Ishikawa (cell line): ENCODE results near the gene SLC23A2.

Experiments
- CEBPB ChIP-seq: IDR thresholded peaks from 2 replicates; pipeline ENCODE4 v1.6.1; 2012
- CREB1 ChIP-seq: IDR thresholded peaks from 2 replicates; pipeline ENCODE4 v1.6.1; 2012; ENCODE audit warnings: low read depth
- EP300 ChIP-seq: IDR thresholded peaks from 2 replicates; pipeline ENCODE4 v1.6.1; 2012; ENCODE audit warnings: borderline replicate concordance
- FOXM1 ChIP-seq: IDR thresholded peaks from 2 replicates; pipeline ENCODE4 v1.6.1; 2012; ENCODE audit warnings: low read depth, borderline replicate concordance
- ZBTB7A ChIP-seq: IDR thresholded peaks from 2 replicates; pipeline ENCODE4 v1.6.1; 2012; ENCODE audit warnings: low read depth
- TF ChIP-seq, protein P1 (sequence below): IDR thresholded peaks from 2 replicates; pipeline ENCODE4 v1.6.1; 2012; ENCODE audit warnings: low read depth, mild to moderate bottlenecking
- TF ChIP-seq, protein P2 (sequence below): IDR thresholded peaks from 2 replicates; pipeline ENCODE4 v1.6.1; 2012

DNA sequence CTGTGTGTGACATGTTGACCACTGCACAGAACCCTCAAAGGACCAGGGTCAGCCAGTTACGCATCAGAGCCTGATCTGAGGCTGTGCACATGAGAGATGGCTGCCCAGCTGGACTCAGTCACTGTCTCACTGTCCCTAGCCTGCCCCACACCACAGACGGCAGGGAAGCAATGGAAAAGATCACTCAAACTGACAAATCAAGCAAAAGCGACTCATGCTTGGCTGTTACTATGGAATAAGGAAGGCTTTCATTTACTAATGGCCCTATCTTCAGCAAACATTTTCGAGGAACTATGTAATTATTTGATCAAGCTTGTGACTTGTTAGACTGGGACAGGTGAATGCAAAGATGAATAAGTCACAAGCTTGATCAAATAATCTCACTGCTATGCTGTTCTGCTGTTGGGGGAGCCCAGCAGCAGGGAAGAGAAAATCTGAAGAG lies 137.0 kb downstream of the SLC23A2 start:
- no peak for TF ChIP-seq FOXM1
- no peak for TF ChIP-seq ZBTB7A
- no peak for TF ChIP-seq EP300
- TF ChIP-seq, protein P1, sequence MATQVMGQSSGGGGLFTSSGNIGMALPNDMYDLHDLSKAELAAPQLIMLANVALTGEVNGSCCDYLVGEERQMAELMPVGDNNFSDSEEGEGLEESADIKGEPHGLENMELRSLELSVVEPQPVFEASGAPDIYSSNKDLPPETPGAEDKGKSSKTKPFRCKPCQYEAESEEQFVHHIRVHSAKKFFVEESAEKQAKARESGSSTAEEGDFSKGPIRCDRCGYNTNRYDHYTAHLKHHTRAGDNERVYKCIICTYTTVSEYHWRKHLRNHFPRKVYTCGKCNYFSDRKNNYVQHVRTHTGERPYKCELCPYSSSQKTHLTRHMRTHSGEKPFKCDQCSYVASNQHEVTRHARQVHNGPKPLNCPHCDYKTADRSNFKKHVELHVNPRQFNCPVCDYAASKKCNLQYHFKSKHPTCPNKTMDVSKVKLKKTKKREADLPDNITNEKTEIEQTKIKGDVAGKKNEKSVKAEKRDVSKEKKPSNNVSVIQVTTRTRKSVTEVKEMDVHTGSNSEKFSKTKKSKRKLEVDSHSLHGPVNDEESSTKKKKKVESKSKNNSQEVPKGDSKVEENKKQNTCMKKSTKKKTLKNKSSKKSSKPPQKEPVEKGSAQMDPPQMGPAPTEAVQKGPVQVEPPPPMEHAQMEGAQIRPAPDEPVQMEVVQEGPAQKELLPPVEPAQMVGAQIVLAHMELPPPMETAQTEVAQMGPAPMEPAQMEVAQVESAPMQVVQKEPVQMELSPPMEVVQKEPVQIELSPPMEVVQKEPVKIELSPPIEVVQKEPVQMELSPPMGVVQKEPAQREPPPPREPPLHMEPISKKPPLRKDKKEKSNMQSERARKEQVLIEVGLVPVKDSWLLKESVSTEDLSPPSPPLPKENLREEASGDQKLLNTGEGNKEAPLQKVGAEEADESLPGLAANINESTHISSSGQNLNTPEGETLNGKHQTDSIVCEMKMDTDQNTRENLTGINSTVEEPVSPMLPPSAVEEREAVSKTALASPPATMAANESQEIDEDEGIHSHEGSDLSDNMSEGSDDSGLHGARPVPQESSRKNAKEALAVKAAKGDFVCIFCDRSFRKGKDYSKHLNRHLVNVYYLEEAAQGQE = no peak
- TF ChIP-seq, protein P2, sequence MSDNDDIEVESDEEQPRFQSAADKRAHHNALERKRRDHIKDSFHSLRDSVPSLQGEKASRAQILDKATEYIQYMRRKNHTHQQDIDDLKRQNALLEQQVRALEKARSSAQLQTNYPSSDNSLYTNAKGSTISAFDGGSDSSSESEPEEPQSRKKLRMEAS = no peak
- no peak for TF ChIP-seq CEBPB
- no peak for TF ChIP-seq CREB1
